Small intestine (tissue), 16 donors: Measurements from ENCODE around the gene CYP4F22. TPM values are rescaled to one million over a fixed set of nuclear protein-coding genes. Genes with fewer than 3 reads are reported as not detected.

Experiments
- DNase-seq, 2 donors: peaks; one replicate each; pipeline versions ENCODE4 v3.0.0 to v3.0.0-alpha.2; 2013
- FAIRE-seq: peaks from 2 replicates; lab custom pipeline; 2012; peaks lifted over from hg19 to GRCh38; lab: Jason Lieb, UNC
- H3K27ac ChIP-seq, 3 donors: one replicate each; pipeline ENCODE4 v1.5.1; 2013; ENCODE audit warnings: low read length in 2 of 3, mild to moderate bottlenecking in 2 of 3, control low read depth in 1 of 3, inconsistent platforms in 1 of 3, low read depth in 1 of 3, moderate library complexity in 1 of 3
- H3K27me3 ChIP-seq, 3 donors: one replicate each; pipeline ENCODE4 v1.6.1; 2013; ENCODE audit warnings: low read length in 3 of 3, inconsistent platforms in 1 of 3; ENCODE audit not compliant: control insufficient read depth in 3 of 3, insufficient read depth in 3 of 3
- H3K36me3 ChIP-seq, 3 donors: one replicate each; pipeline ENCODE4 v1.6.1; 2013; ENCODE audit warnings: low read length in 3 of 3, inconsistent platforms in 1 of 3, low read depth in 1 of 3, mild to moderate bottlenecking in 1 of 3, moderate library complexity in 1 of 3; ENCODE audit not compliant: control insufficient read depth in 3 of 3, insufficient read depth in 2 of 3
- H3K4me1 ChIP-seq, 3 donors: one replicate each; pipeline ENCODE4 v1.6.1; 2013; ENCODE audit warnings: low read length in 2 of 3, inconsistent platforms in 1 of 3, low read depth in 1 of 3, mild to moderate bottlenecking in 1 of 3, moderate library complexity in 1 of 3; ENCODE audit not compliant: control insufficient read depth in 3 of 3, insufficient read depth in 2 of 3
- H3K4me3 ChIP-seq, 3 donors: one replicate each; pipeline ENCODE4 v1.5.1; 2013; ENCODE audit warnings: low read length in 3 of 3, control low read depth in 1 of 3, inconsistent platforms in 1 of 3, low read depth in 1 of 3, mild to moderate bottlenecking in 1 of 3, moderate library complexity in 1 of 3
- H3K9me3 ChIP-seq, 2 donors: one replicate each; pipeline ENCODE4 v1.6.1; 2013; ENCODE audit warnings: low read depth in 1 of 2, low read length in 1 of 2; ENCODE audit not compliant: control insufficient read depth in 2 of 2, insufficient read depth in 1 of 2
- WGBS, 3 donors: extraction: QIAGEN DNeasy Blood & Tissue Kit; methylation state at CpG; one replicate each; pipeline ENCODE4 v1.1.7; 2013; 5-methylcytosine and 5-hydroxymethylcytosine counted together
- long read RNA-seq, 10 donors: transcript quantifications; one replicate each; lab custom pipeline, GENCODE V29; 2026
- polyA plus RNA-seq, 4 donors: library from polyadenylated mRNA; stranded (reverse) in 3 of 4; unstranded in 1 of 4; fragments of 200-250 nt in 3 of 4; fragments of 120-200 nt in 1 of 4; gene quantifications; one replicate each; pipeline versions ENCODE4 v1.2.1 to v1.2.3, GENCODE V29; 2013
- donor health status: healthy with polysubstance abuse.
- donor health status: control.
- donor health status: control.
- donor health status: Bipolar disorder and iron deficiency.
- donor health status: healthy.

The CYP4F22 gene
- polyA plus RNA-seq, result under 1 TPM in 2 of 4 donors, not detected in 2; 0.09 to 0.15 TPM
- long read RNA-seq, donor 1, result 0 reads
- long read RNA-seq, donor 2, result 0 reads
- long read RNA-seq, donor 3, result 0 reads
- long read RNA-seq, donor 4, result 0 reads
- long read RNA-seq, donor 5, result 0 reads
- long read RNA-seq, donor 6, result 0 reads
- long read RNA-seq, donor 7, result 0 reads
- long read RNA-seq, donor 8, result 0 reads
- long read RNA-seq, donor 9, result 0 reads
- long read RNA-seq, donor 10, result 0 reads

- peaks cover 6 to 27% (median 9%) of the 10 kb centered on the region in 3 donors for H3K27me3 ChIP-seq
- H3K36me3 ChIP-seq, result no peaks in the 10 kb centered on the region
- 4 to 5% (median 4%) methylated on average over 49 to 52 of the region's 52 CpGs for WGBS, 3 donors
- DNase-seq (no peak), FAIRE-seq (no peak)
- no peak within 1 kb of the TSS for H3K27ac ChIP-seq
- H3K9me3 ChIP-seq, result no peaks in the 10 kb centered on the region
- peak within 1 kb of the TSS in 1 of 3 donors; percentile 27 for H3K4me3 ChIP-seq
- H3K4me1 ChIP-seq, result no peaks in the 10 kb centered on the region
Measured at GRCh38 chr19:15508035-15508710, at the start of gene CYP4F22. TSS of gene CYP4F22 (plus strand) at chr19:15508525. CDS start at chr19:15525337, 16,812 bp downstream.

GRCh38 chr19:15461694-15462093 lies 46.6 kb upstream of the CYP4F22 start:
- Histone ChIP-seq H3K9me3 (no peaks in the 10 kb centered on the region), H3K27ac (no peak overlapping the region), H3K36me3 (peaks cover 0 to 3% (median 0%) of the 10 kb centered on the region in 3 donors), H3K27me3 (peaks cover 3 to 56% (median 5%) of the 10 kb centered on the region in 3 donors), H3K4me3 (no peak overlapping the region), H3K4me1 (no peaks in the 10 kb centered on the region)
- 67 to 86% (median 83%) methylated on average over 2 of the region's 2 CpGs for WGBS, 3 donors
- no peak for DNase-seq
- no peak for FAIRE-seq

GRCh38 chr19:15463861-15464371 lies 44.4 kb upstream of the CYP4F22 start:
- FAIRE-seq (no peak), DNase-seq (peak in 1 of 2 donors; percentile 57)
- Histone ChIP-seq H3K27me3 (peaks cover 0 to 45% (median 3%) of the 10 kb centered on the region in 3 donors), H3K9me3 (no peaks in the 10 kb centered on the region), H3K4me1 (no peaks in the 10 kb centered on the region), H3K27ac (peak overlapping the region in 2 of 3 donors; percentile 38 to 87), H3K36me3 (no peaks in the 10 kb centered on the region), H3K4me3 (peak overlapping the region; percentile 21 to 53 (median 51))
- 32 to 49% (median 49%) methylated on average over 19 to 25 of the region's 25 CpGs for WGBS, 3 donors

- H3K9me3 ChIP-seq, result no peaks in the 10 kb centered on the region
- peak within 1 kb of the TSS in 2 of 3 donors; percentile 38 to 87 for H3K27ac ChIP-seq
- H3K4me3 ChIP-seq, result peak within 1 kb of the TSS; percentile 21 to 53 (median 51)
- no peaks in the 10 kb centered on the region for H3K36me3 ChIP-seq
- no peaks in the 10 kb centered on the region for H3K4me1 ChIP-seq
- H3K27me3 ChIP-seq, result peaks cover 0 to 44% (median 6%) of the 10 kb centered on the region in 3 donors
- FAIRE-seq, result no peak
- peak in 1 of 2 donors; percentile 47 for DNase-seq
- WGBS, 3 donors, result 30 to 37% (median 32%) methylated on average over 15 to 17 of the region's 17 CpGs
Measured at GRCh38 chr19:15464394-15465385, 43.6 kb upstream of the CYP4F22 start, which contains the start of gene RASAL3. TSS of gene RASAL3 (minus strand) at chr19:15464544. CDS start at chr19:15464358, 186 bp downstream.

- FAIRE-seq (no peak), DNase-seq (peak in 1 of 2 donors; percentile 37)
- Histone ChIP-seq H3K27me3 (peaks cover 0 to 41% (median 9%) of the 10 kb centered on the region in 3 donors), H3K36me3 (no peaks in the 10 kb centered on the region), H3K4me1 (no peaks in the 10 kb centered on the region), H3K4me3 (no peak overlapping the region), H3K27ac (peak overlapping the region in 1 of 3 donors; percentile 50), H3K9me3 (no peaks in the 10 kb centered on the region)
- WGBS, 3 donors, result 28 to 39% (median 37%) methylated on average over 8 of the region's 8 CpGs
Measured at GRCh38 chr19:15466851-15467733, 41.2 kb upstream of the CYP4F22 start.

- no peak for DNase-seq
- H3K36me3 ChIP-seq, result no peaks in the 10 kb centered on the region
- no peak for FAIRE-seq
- H3K27ac ChIP-seq, result no peak overlapping the region
- H3K27me3 ChIP-seq, result peaks cover 0 to 41% (median 9%) of the 10 kb centered on the region in 3 donors
- 74 to 79% (median 75%) methylated on average over 6 of the region's 6 CpGs for WGBS, 3 donors
- no peaks in the 10 kb centered on the region for H3K4me1 ChIP-seq
- H3K4me3 ChIP-seq, result no peak overlapping the region
- H3K9me3 ChIP-seq, result no peaks in the 10 kb centered on the region
Measured at GRCh38 chr19:15467734-15468214, 40.6 kb upstream of the CYP4F22 start.
